ENCODE results near the gene GALT. TPM values are rescaled to one million over a fixed set of nuclear protein-coding genes. Genes with fewer than 3 reads are reported as not detected.

Gene GALT
- total and polyA plus RNA-seq, 2 of the 13 experiments (the other 11 are each of a cell fraction or from before 2014, with no cell fraction given), result 40.4 to 46.3 TPM

DNA sequence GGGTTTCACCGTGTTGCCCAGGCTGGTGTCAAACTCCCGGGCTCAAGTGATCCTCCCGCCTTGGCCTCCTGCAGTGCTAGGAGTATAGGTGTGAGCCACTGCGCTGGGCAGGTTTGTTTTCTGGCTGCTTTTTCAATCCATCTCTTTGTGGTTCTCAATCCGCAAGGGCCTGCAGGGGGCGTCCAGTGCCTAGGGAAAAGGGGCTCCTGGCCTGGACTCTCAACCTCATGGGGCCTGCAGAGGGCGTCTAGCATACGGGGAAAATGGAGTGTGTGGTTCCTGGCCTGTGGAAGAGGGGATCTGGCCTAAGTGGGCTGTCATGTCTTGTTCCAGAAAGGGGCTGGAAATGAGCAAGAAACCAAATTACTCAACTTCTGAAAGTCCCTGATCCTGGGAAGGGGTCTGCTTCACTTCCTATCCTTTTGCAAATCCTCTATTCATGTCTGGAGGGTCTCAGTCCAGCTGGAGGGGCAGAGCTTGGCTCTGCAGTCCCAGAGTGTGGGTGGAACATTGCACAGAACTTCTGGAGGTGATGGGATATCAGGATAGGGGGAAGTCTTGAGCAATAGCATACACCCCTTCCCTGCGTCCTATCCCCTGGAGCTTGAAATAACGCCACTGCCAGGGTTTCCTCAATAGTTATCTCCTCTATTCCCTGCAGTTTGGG lies 28.7 kb downstream of the GALT start (continued):
- TF ChIP-seq GMEB2 (CRISPR knock-in tag; IDR thresholded peaks at IDR 0.05; ENCODE audit: low read depth) (no peak), ZNF740 (CRISPR knock-in tag; IDR thresholded peaks at IDR 0.05) (no peak), SCMH1 (CRISPR knock-in tag; IDR thresholded peaks at IDR 0.05; ENCODE audit: borderline replicate concordance) (no peak), ZNF839 (CRISPR knock-in tag; IDR thresholded peaks at IDR 0.05; ENCODE audit: borderline replicate concordance) (no peak), ZNF616 (CRISPR knock-in tag; IDR thresholded peaks at IDR 0.05; ENCODE audit: low read depth) (no peak), MAFG (CRISPR knock-in tag; IDR thresholded peaks at IDR 0.05) (no peak), ERF (CRISPR knock-in tag; IDR thresholded peaks at IDR 0.05) (peak; percentile 53; the same call in 1 of the 2 replicates), THAP7 (CRISPR knock-in tag; IDR thresholded peaks at IDR 0.05) (no peak), CENPT (CRISPR knock-in tag; IDR thresholded peaks at IDR 0.05; ENCODE audit: low read depth) (no peak), ZNF260 (CRISPR knock-in tag; IDR thresholded peaks at IDR 0.05; ENCODE audit: borderline replicate concordance, low read depth) (no peak), ATRX (CRISPR knock-in tag; IDR thresholded peaks at IDR 0.05; ENCODE audit: borderline replicate concordance) (no peak), SALL1 (CRISPR knock-in tag; IDR thresholded peaks at IDR 0.05) (peak; percentile 58; the same call in 1 of the 2 replicates), PHB2 (IDR thresholded peaks at IDR 0.05; ENCODE audit: partially characterized antibody) (no peak), ZNF431 (CRISPR knock-in tag; IDR thresholded peaks at IDR 0.05; ENCODE audit: borderline replicate concordance, low read depth) (no peak), ARHGAP35 (CRISPR knock-in tag; IDR thresholded peaks at IDR 0.05; ENCODE audit: borderline replicate concordance) (no peak), ZNF138 (CRISPR knock-in tag; IDR thresholded peaks at IDR 0.05; ENCODE audit: low read depth) (no peak), FOXM1 (CRISPR knock-in tag; IDR thresholded peaks at IDR 0.05) (no peak), PHF8 (CRISPR knock-in tag; IDR thresholded peaks at IDR 0.05) (0 out of 2 replicates have a peak, but pooled peaks have one; percentile 19), TBL1XR1 (IDR thresholded peaks at IDR 0.05; ENCODE audit: borderline replicate concordance, low read length, partially characterized antibody) (peak; percentile 41), PAF1 (CRISPR knock-in tag; IDR thresholded peaks at IDR 0.05) (no peak), PHF20 (CRISPR knock-in tag; IDR thresholded peaks at IDR 0.05) (no peak), ZNF615 (CRISPR knock-in tag; IDR thresholded peaks at IDR 0.05; ENCODE audit: borderline replicate concordance) (no peak), NKX3-1 (CRISPR knock-in tag; IDR thresholded peaks at IDR 0.05) (no peak), EHMT2 (IDR thresholded peaks at IDR 0.05; ENCODE audit: borderline replicate concordance, low read depth, low read length) (no peak)
- TF ChIP-seq, protein P1, sequence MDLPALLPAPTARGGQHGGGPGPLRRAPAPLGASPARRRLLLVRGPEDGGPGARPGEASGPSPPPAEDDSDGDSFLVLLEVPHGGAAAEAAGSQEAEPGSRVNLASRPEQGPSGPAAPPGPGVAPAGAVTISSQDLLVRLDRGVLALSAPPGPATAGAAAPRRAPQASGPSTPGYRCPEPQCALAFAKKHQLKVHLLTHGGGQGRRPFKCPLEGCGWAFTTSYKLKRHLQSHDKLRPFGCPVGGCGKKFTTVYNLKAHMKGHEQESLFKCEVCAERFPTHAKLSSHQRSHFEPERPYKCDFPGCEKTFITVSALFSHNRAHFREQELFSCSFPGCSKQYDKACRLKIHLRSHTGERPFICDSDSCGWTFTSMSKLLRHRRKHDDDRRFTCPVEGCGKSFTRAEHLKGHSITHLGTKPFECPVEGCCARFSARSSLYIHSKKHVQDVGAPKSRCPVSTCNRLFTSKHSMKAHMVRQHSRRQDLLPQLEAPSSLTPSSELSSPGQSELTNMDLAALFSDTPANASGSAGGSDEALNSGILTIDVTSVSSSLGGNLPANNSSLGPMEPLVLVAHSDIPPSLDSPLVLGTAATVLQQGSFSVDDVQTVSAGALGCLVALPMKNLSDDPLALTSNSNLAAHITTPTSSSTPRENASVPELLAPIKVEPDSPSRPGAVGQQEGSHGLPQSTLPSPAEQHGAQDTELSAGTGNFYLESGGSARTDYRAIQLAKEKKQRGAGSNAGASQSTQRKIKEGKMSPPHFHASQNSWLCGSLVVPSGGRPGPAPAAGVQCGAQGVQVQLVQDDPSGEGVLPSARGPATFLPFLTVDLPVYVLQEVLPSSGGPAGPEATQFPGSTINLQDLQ (CRISPR knock-in tag; IDR thresholded peaks at IDR 0.05), result no peak

Data from HepG2 (cell line).